Dermis blood vessel endothelial cell (primary cell): ENCODE measurements around the gene GALNT11. TPM values are rescaled to one million over a fixed set of nuclear protein-coding genes. Genes with fewer than 3 reads are reported as not detected.
A peak's percentile ranks its signal among the peaks of the same experiment; 100 is the strongest.
"Not testable (repeated sequence)": the region's sequence is repeated elsewhere in the genome, so short reads cannot be mapped to it uniquely, and the experiment has no call there.

Source experiments
- DNase-seq: peaks from one replicate; pipeline ENCODE4 v3.0.0; 2010
- total RNA-seq: library from RNA; depleted of rRNA; stranded (reverse); fragments of >200 nt; gene quantifications from 2 replicates; pipeline ENCODE4 v1.2.3, GENCODE V29; 2014

Gene GALNT11
- total RNA-seq, 1 donor from 2014 or later: 54.1 TPM

- DNase-seq: peak; percentile 43
Measured at GRCh38 chr7:152076324-152076821, 50.9 kb downstream of the GALNT11 start.

GRCh38 chr7:152076940-152077933 is 51.8 kb downstream of the GALNT11 start:
- DNase-seq: no peak

- no peak for DNase-seq
Measured at GRCh38 chr7:152078025-152078424, 52.6 kb downstream of the GALNT11 start.

- DNase-seq: no peak
Measured at GRCh38 chr7:152078786-152079185, 53.3 kb downstream of the GALNT11 start.

GRCh38 chr7:152081088-152081487 is 55.6 kb downstream of the GALNT11 start:
- DNase-seq: no peak

GRCh38 chr7:152082073-152082721 is 56.7 kb downstream of the GALNT11 start:
- DNase-seq: not testable (repeated sequence)

- no peak for DNase-seq
Measured at GRCh38 chr7:152085131-152085530, 59.7 kb downstream of the GALNT11 start.

- DNase-seq: no peak
Measured at GRCh38 chr7:152086513-152086912, 61.0 kb downstream of the GALNT11 start.

GRCh38 chr7:152089183-152089582 is 63.7 kb downstream of the GALNT11 start:
- no peak for DNase-seq

GRCh38 chr7:152090747-152091146 is 65.3 kb downstream of the GALNT11 start:
- DNase-seq: no peak

GRCh38 chr7:152093717-152094116 is 68.2 kb downstream of the GALNT11 start:
- no peak for DNase-seq

- no peak for DNase-seq
Measured at GRCh38 chr7:152095771-152096170, 70.3 kb downstream of the GALNT11 start.

GRCh38 chr7:152097330-152097729 is 71.9 kb downstream of the GALNT11 start:
- no peak for DNase-seq

GRCh38 chr7:152103066-152103465 is 77.6 kb downstream of the GALNT11 start:
- no peak for DNase-seq

- no peak for DNase-seq
Measured at GRCh38 chr7:152103691-152104090, 78.2 kb downstream of the GALNT11 start.

GRCh38 chr7:152105205-152105604 is 79.7 kb downstream of the GALNT11 start:
- no peak for DNase-seq

- no peak for DNase-seq
Measured at GRCh38 chr7:152106990-152107389, 81.5 kb downstream of the GALNT11 start.

- no peak for DNase-seq
Measured at GRCh38 chr7:152107945-152108344, 82.5 kb downstream of the GALNT11 start.

- DNase-seq: no peak
Measured at GRCh38 chr7:152108359-152108758, 82.9 kb downstream of the GALNT11 start.

- DNase-seq: no peak
Measured at GRCh38 chr7:152112829-152113228, 87.4 kb downstream of the GALNT11 start.

- DNase-seq: no peak
Measured at GRCh38 chr7:152115021-152115718, 89.7 kb downstream of the GALNT11 start.

- DNase-seq: no peak
Measured at GRCh38 chr7:152117356-152117755, 91.9 kb downstream of the GALNT11 start.

- peak; percentile 71 for DNase-seq
Measured at GRCh38 chr7:152120210-152120609, 94.7 kb downstream of the GALNT11 start.
